Activated T-cell treated with anti-CD3 and anti-CD28 coated beads, Interleukin-2, amount 50 U/mL, for 4 hours (primary cell): ENCODE results near the gene KCNJ11. TPM values are rescaled to one million over a fixed set of nuclear protein-coding genes. Genes with fewer than 3 reads are reported as not detected.

Experiments used
- ATAC-seq, 2 donors: fragments of 200-7000 bp; cut with Tn5 transposase; one replicate each; pipeline ENCODE4 v1.10.0; 2021
- DNase-seq: peaks from one replicate; pipeline ENCODE4 v3.0.0-alpha.2; 2020
- H3K27me3 Mint-ChIP-seq: one replicate; pipeline ENCODE4 v1.8.0; 2021; ENCODE audit warnings: low read depth, mixed read lengths
- H3K36me3 Mint-ChIP-seq: one replicate; pipeline ENCODE4 v1.8.0; 2022; ENCODE audit warnings: mixed read lengths; ENCODE audit not compliant: insufficient read depth
- H3K4me1 Mint-ChIP-seq: one replicate; pipeline ENCODE4 v1.8.0; 2021; ENCODE audit warnings: low read depth, mixed read lengths
- H3K4me3 Mint-ChIP-seq: one replicate; pipeline ENCODE4 v1.8.0; 2021; ENCODE audit warnings: mild to moderate bottlenecking, moderate library complexity, mixed read lengths
- H3K9me3 Mint-ChIP-seq: one replicate; pipeline ENCODE4 v1.8.0; 2021; ENCODE audit warnings: mixed read lengths
- total RNA-seq, 3 donors: library from RNA; stranded (reverse); gene quantifications; one replicate each; pipeline ENCODE4 v1.2.1, GENCODE V29; 2021

KCNJ11 gene
- total RNA-seq, 3 donors from 2014 or later: 0.60 to 0.95 (median 0.68) TPM

- Mint-ChIP-seq H3K4me1 (no peaks in the 10 kb centered on the region), H3K27me3 (peaks cover 2% of the 10 kb centered on the region), H3K36me3 (no peaks in the 10 kb centered on the region), H3K4me3 (no peak overlapping the region), H3K9me3 (no peaks in the 10 kb centered on the region)
- DNase-seq (no peak), ATAC-seq (no peak)
Measured at GRCh38 chr11:17402486-17402885, 14.0 kb upstream of the KCNJ11 start.

GRCh38 chr11:17401841-17402240 lies 13.4 kb upstream of the KCNJ11 start:
- no peak for ATAC-seq
- H3K9me3 Mint-ChIP-seq: no peaks in the 10 kb centered on the region

GRCh38 chr11:17401316-17401715 lies 12.9 kb upstream of the KCNJ11 start:
- DNase-seq: no peak

More at GRCh38 chr11:17401841-17402240, 13.4 kb upstream of the KCNJ11 start:
- no peak for DNase-seq
- no peaks in the 10 kb centered on the region for H3K36me3 Mint-ChIP-seq
- no peak overlapping the region for H3K4me3 Mint-ChIP-seq
- no peaks in the 10 kb centered on the region for H3K4me1 Mint-ChIP-seq
- H3K27me3 Mint-ChIP-seq: peaks cover 2% of the 10 kb centered on the region

GRCh38 chr11:17400048-17400775 lies 11.8 kb upstream of the KCNJ11 start:
- ATAC-seq (no peak), DNase-seq (no peak)
- peaks cover 2% of the 10 kb centered on the region for H3K27me3 Mint-ChIP-seq

More at GRCh38 chr11:17401316-17401715, 12.9 kb upstream of the KCNJ11 start:
- H3K9me3 Mint-ChIP-seq: no peaks in the 10 kb centered on the region
- H3K4me1 Mint-ChIP-seq: no peaks in the 10 kb centered on the region
- H3K36me3 Mint-ChIP-seq: no peaks in the 10 kb centered on the region
- H3K4me3 Mint-ChIP-seq: no peak overlapping the region
- peaks cover 2% of the 10 kb centered on the region for H3K27me3 Mint-ChIP-seq
- no peak for ATAC-seq

GRCh38 chr11:17399236-17399635 lies 10.8 kb upstream of the KCNJ11 start:
- H3K9me3 Mint-ChIP-seq: no peaks in the 10 kb centered on the region

More at GRCh38 chr11:17400048-17400775, 11.8 kb upstream of the KCNJ11 start:
- H3K4me3 Mint-ChIP-seq: no peak overlapping the region
- H3K36me3 Mint-ChIP-seq: no peaks in the 10 kb centered on the region
- no peaks in the 10 kb centered on the region for H3K4me1 Mint-ChIP-seq
- no peaks in the 10 kb centered on the region for H3K9me3 Mint-ChIP-seq

GRCh38 chr11:17397311-17398002 lies 9.0 kb upstream of the KCNJ11 start:
- DNase-seq: no peak

More at GRCh38 chr11:17399236-17399635, 10.8 kb upstream of the KCNJ11 start:
- no peak for DNase-seq
- Mint-ChIP-seq H3K36me3 (no peaks in the 10 kb centered on the region), H3K27me3 (peaks cover 2% of the 10 kb centered on the region), H3K4me1 (no peaks in the 10 kb centered on the region), H3K4me3 (no peak overlapping the region)
- ATAC-seq: no peak

GRCh38 chr11:17396598-17397310 lies 8.3 kb upstream of the KCNJ11 start:
- DNase-seq: no peak
- no peak for ATAC-seq
- Mint-ChIP-seq H3K36me3 (no peaks in the 10 kb centered on the region), H3K4me3 (no peak overlapping the region), H3K4me1 (no peaks in the 10 kb centered on the region), H3K9me3 (no peaks in the 10 kb centered on the region), H3K27me3 (peaks cover 2% of the 10 kb centered on the region)

More at GRCh38 chr11:17397311-17398002, 9.0 kb upstream of the KCNJ11 start:
- Mint-ChIP-seq H3K4me1 (no peaks in the 10 kb centered on the region), H3K36me3 (no peaks in the 10 kb centered on the region), H3K27me3 (peaks cover 2% of the 10 kb centered on the region), H3K9me3 (no peaks in the 10 kb centered on the region), H3K4me3 (no peak overlapping the region)
- no peak for ATAC-seq

- Mint-ChIP-seq H3K4me3 (no peak overlapping the region), H3K9me3 (no peaks in the 10 kb centered on the region), H3K4me1 (no peaks in the 10 kb centered on the region), H3K27me3 (peaks cover 2% of the 10 kb centered on the region), H3K36me3 (no peaks in the 10 kb centered on the region)
- DNase-seq (no peak), ATAC-seq (no peak)
Measured at GRCh38 chr11:17395978-17396377, 7.5 kb upstream of the KCNJ11 start.

GRCh38 chr11:17395554-17395961 lies 7.1 kb upstream of the KCNJ11 start:
- ATAC-seq (no peak), DNase-seq (no peak)
- peaks cover 2% of the 10 kb centered on the region for H3K27me3 Mint-ChIP-seq
- no peak overlapping the region for H3K4me3 Mint-ChIP-seq
- H3K36me3 Mint-ChIP-seq: no peaks in the 10 kb centered on the region
- H3K9me3 Mint-ChIP-seq: no peaks in the 10 kb centered on the region
- H3K4me1 Mint-ChIP-seq: no peaks in the 10 kb centered on the region

- H3K4me1 Mint-ChIP-seq: peaks cover 2% of the 10 kb centered on the region
- peaks cover 2% of the 10 kb centered on the region for H3K27me3 Mint-ChIP-seq
- no peaks in the 10 kb centered on the region for H3K9me3 Mint-ChIP-seq
- DNase-seq: no peak
- no peak overlapping the region for H3K4me3 Mint-ChIP-seq
- no peak for ATAC-seq
- H3K36me3 Mint-ChIP-seq: no peaks in the 10 kb centered on the region
Measured at GRCh38 chr11:17394743-17395390, 6.4 kb upstream of the KCNJ11 start.

- Mint-ChIP-seq H3K36me3 (no peaks in the 10 kb centered on the region), H3K9me3 (no peaks in the 10 kb centered on the region), H3K27me3 (no peaks in the 10 kb centered on the region), H3K4me3 (no peak overlapping the region), H3K4me1 (peaks cover 3% of the 10 kb centered on the region)
- ATAC-seq: no peak
- DNase-seq: no peak
Measured at GRCh38 chr11:17393472-17393871, 5.0 kb upstream of the KCNJ11 start.

- no peak for DNase-seq
- Mint-ChIP-seq H3K4me1 (peaks cover 3% of the 10 kb centered on the region), H3K27me3 (no peaks in the 10 kb centered on the region), H3K9me3 (no peaks in the 10 kb centered on the region), H3K4me3 (no peak overlapping the region), H3K36me3 (no peaks in the 10 kb centered on the region)
- ATAC-seq: no peak
Measured at GRCh38 chr11:17392872-17393271, 4.4 kb upstream of the KCNJ11 start.

- DNase-seq: no peak
- Mint-ChIP-seq H3K9me3 (no peaks in the 10 kb centered on the region), H3K4me3 (no peak overlapping the region)
Measured at GRCh38 chr11:17391493-17392355, 3.3 kb upstream of the KCNJ11 start.

More at GRCh38 chr11:17391493-17392355, 3.3 kb upstream of the KCNJ11 start:
- no peaks in the 10 kb centered on the region for H3K36me3 Mint-ChIP-seq
- peaks cover 2% of the 10 kb centered on the region for H3K27me3 Mint-ChIP-seq
- ATAC-seq: no peak
- H3K4me1 Mint-ChIP-seq: peaks cover 3% of the 10 kb centered on the region
